Measurements from ENCODE around the gene GRK2. TPM values are rescaled to one million over a fixed set of nuclear protein-coding genes. Genes with fewer than 3 reads are reported as not detected.

Gene GRK2
- total RNA-seq, 6 experiments from 2014 or later = 24.5 to 43.9 (median 28.5) TPM

DNA sequence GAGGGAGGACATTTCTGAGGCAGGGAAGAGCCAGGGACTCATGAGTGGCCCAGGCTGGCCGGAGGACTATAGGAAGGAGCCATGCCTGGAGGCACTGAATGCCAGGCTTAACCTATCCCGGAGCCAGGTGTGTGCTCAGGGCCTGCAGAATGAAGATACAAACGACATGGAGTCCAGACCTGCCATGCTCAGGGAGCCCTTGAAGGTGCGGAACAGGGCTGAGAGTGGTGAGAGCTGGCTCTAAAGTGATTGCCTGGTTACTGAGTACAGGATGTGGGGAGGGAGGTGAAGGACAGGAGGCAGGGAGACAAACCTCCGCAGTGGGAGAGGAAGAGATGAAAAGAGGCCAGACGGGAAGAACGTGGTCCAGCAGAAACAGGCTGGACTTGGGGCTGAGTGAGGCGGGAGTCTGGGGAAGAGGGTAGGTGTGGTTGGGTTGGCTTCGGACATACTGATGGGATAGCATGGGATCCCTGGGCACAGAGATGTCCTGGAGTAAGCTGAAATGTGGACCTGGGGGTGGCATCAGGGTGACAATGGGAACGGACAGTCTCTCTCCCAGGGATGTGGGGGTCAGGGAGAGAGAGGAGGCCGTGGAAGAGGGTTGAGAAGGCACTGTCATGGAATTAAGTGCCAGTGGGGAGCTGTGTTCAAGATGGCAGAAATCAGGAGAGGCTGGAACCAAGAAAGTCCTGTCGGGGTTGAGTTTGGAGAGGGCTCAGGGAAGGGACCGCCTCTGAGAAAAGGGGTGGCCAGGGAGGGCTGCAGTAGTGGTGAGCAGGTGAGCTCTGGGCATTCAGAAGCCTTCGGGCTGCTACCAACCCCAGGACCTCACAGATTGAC is 21.3 kb downstream of the GRK2 start:
- Histone ChIP-seq H3K4me3 (peak overlapping the region in 1 of 3 donors; percentile 87), H3K4me1 (peaks cover 0 to 12% (median 4%) of the 10 kb centered on the region in 4 donors)

DNA sequence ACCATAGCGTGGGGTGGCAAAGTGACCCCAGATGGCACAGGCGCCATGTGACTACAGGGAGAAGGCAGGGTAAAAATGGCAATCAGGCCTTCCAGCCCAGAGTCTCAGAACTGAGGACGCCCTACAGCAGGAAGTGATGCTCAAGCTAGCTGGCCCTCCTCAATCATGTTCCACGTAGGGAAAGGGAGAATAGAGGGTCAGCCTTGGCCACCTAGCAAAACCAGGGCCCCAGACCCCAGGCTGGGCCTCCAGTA is 21.9 kb downstream of the GRK2 start:
- 20% methylated on average over 1 of the region's 4 CpGs for WGBS (ENCODE audit: insufficient coverage, low coverage, low lambda C conversion rate, missing lambda C conversion rate)
- no peaks in the 10 kb centered on the region for H3K9me3 ChIP-seq
- peaks cover 4 to 38% (median 16%) of the 10 kb centered on the region in 4 donors for H3K36me3 ChIP-seq
- H3K4me1 ChIP-seq = peaks cover 0 to 12% (median 4%) of the 10 kb centered on the region in 4 donors
- peak overlapping the region; percentile 72 to 90 (median 81) for H3K27ac ChIP-seq
- peak overlapping the region; percentile 69 to 87 (median 87) for H3K4me3 ChIP-seq
- TF ChIP-seq POLR2A (IDR thresholded peaks at IDR 0.05) = no peak
- TF ChIP-seq, protein P1, sequence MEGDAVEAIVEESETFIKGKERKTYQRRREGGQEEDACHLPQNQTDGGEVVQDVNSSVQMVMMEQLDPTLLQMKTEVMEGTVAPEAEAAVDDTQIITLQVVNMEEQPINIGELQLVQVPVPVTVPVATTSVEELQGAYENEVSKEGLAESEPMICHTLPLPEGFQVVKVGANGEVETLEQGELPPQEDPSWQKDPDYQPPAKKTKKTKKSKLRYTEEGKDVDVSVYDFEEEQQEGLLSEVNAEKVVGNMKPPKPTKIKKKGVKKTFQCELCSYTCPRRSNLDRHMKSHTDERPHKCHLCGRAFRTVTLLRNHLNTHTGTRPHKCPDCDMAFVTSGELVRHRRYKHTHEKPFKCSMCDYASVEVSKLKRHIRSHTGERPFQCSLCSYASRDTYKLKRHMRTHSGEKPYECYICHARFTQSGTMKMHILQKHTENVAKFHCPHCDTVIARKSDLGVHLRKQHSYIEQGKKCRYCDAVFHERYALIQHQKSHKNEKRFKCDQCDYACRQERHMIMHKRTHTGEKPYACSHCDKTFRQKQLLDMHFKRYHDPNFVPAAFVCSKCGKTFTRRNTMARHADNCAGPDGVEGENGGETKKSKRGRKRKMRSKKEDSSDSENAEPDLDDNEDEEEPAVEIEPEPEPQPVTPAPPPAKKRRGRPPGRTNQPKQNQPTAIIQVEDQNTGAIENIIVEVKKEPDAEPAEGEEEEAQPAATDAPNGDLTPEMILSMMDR (IDR thresholded peaks at IDR 0.05) = no peak
- H3K27me3 ChIP-seq = no peaks in the 10 kb centered on the region
- DNase-seq (no peak), ATAC-seq (no peak)
- intact Hi-C loops (cut with DNase I) = no loop called here

More for the DNA sequence above, 21.3 kb downstream of the GRK2 start:
- Histone ChIP-seq H3K27ac (peak overlapping the region; percentile 72 to 90 (median 81)), H3K27me3 (no peaks in the 10 kb centered on the region), H3K36me3 (peaks cover 4 to 44% (median 18%) of the 10 kb centered on the region in 4 donors), H3K9me3 (no peaks in the 10 kb centered on the region)
- intact Hi-C loops (cut with DNase I) = no loop called here
- DNase-seq = peak in 2 of 3 donors; percentile 28 to 51
- ATAC-seq = no peak
- 51% methylated on average over 10 of the region's 14 CpGs for WGBS (ENCODE audit: insufficient coverage, low coverage, low lambda C conversion rate, missing lambda C conversion rate)
- TF ChIP-seq, protein P1 (IDR thresholded peaks at IDR 0.05) = no peak
- TF ChIP-seq POLR2A (IDR thresholded peaks at IDR 0.05) = no peak

DNA sequence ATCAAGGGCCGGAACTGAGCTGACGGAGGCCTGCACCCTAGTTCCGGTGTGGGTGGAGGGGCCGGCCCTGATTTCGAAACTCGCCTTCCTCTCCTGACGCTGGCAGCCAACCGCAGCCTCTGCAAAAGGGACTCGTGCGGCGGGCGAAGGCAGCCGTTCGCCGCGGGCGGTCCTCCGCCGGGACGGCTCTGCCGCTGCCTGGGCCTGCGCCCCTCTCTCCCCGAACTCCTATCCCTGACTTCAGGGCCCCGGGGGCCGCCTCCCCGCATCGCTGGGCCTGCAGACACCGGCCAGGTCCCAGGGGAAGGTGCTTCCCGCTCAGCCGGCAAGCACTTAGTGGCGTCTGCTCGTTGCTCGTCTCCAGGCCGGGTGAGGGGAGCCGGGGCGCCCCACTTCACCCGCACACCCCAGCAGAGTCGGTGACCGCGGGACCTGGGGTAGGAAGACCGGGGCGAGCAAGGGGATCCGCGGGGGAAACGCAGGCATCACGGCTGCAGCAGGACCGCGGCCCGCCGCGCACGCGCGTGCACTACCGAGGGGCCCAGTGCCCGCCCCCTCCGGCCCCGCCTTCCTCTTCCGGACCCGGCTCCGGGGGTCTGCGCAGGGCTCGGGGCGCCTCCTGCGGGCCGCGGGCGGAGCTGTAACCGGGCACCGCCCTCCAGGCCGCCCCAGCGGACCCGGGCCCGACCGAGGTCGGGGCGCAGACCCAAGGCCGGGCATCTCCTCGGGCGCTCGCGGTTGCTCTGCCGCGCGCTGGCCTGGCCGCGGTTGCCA is 22.4 kb downstream of the GRK2 start:
- H3K36me3 ChIP-seq = peaks cover 4 to 33% (median 13%) of the 10 kb centered on the region in 4 donors
- intact Hi-C loops (cut with DNase I) = no loop called here

DNA sequence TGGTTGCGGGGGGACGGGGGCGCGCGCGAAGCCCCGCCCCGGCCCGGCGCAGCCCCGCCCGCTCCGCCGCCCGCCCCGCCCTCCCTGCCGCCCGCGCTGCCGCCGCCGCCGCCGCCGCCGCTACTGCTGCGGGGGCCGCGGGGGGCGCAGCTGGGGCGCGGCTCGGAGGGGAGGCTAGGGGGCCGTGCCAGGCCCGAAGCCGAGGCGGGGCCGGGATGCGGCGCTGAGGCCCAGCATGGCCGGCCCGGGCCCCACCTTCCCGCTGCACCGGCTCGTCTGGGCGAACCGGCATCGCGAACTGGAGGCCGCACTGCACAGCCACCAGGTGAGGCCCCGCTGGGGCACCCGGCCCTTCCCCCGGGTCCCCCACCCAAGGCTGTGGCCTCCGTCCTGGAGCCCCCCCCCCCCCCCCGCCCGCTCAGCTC is 23.0 kb downstream of the GRK2 start, which contains the start of gene ANKRD13D:
Gene ANKRD13D, plus strand, starts transcription at position 78 of the 425 bp plus-strand sequence. Its CDS starts 158 bp downstream, at position 236.
- DNase-seq (peak in 1 of 3 donors; percentile 73), ATAC-seq (peak in 1 of 4 donors; percentile 9)
- Histone ChIP-seq H3K27me3 (no peaks in the 10 kb centered on the region), H3K27ac (peak within 1 kb of the TSS; percentile 72 to 90 (median 81)), H3K4me3 (peak within 1 kb of the TSS; percentile 74 to 87 (median 87)), H3K36me3 (peaks cover 4 to 27% (median 10%) of the 10 kb centered on the region in 4 donors), H3K9me3 (no peaks in the 10 kb centered on the region), H3K4me1 (peaks cover 0 to 12% (median 4%) of the 10 kb centered on the region in 4 donors)
- WGBS (ENCODE audit: insufficient coverage, low coverage, low lambda C conversion rate, missing lambda C conversion rate) = no CpG with 5 or more reads among the region's 56 CpGs
- TF ChIP-seq POLR2A (IDR thresholded peaks at IDR 0.05) = no peak
- TF ChIP-seq, protein P1 (IDR thresholded peaks at IDR 0.05) = no peak
- intact Hi-C loops (cut with DNase I) = no loop called here

More for the DNA sequence above, 22.4 kb downstream of the GRK2 start:
- Histone ChIP-seq H3K27me3 (no peaks in the 10 kb centered on the region), H3K9me3 (no peaks in the 10 kb centered on the region), H3K4me1 (peaks cover 0 to 12% (median 4%) of the 10 kb centered on the region in 4 donors), H3K27ac (peak overlapping the region; percentile 72 to 90 (median 81)), H3K4me3 (peak overlapping the region; percentile 69 to 87 (median 87))
- peak; percentile 90 to 93 (median 91) for DNase-seq
- peak; percentile 73 to 83 (median 80) for ATAC-seq
- 0% methylated on average over 3 of the region's 87 CpGs for WGBS (ENCODE audit: insufficient coverage, low coverage, low lambda C conversion rate, missing lambda C conversion rate)
- peak; percentile 83 for TF ChIP-seq POLR2A (IDR thresholded peaks at IDR 0.05)
- TF ChIP-seq, protein P1 (IDR thresholded peaks at IDR 0.05) = peak; percentile 16 to 50 (median 41)

Data from right lobe of liver (tissue), 6 donors.